ENCODE data around the gene SSBP4. TPM values are rescaled to one million over a fixed set of nuclear protein-coding genes. Genes with fewer than 3 reads are reported as not detected.

Gene SSBP4
- total RNA-seq, 3 donors from 2014 or later: 31.2 to 48.6 (median 41.1) TPM

GRCh38 chr19:18438331-18439024 is 19.3 kb downstream of the SSBP4 start:
- Histone ChIP-seq H3K9me3 (no peaks in the 10 kb centered on the region), H3K4me1 (ENCODE audit: low read depth) (peaks cover 18% of the 10 kb centered on the region), H3K4me3 (no peak overlapping the region), H3K36me3 (ENCODE audit: low read depth) (no peaks in the 10 kb centered on the region)
- peak in 1 of 3 donors; percentile 50 for DNase-seq
- TF ChIP-seq CTCF (IDR thresholded peaks at IDR 0.05): no peak
- intact Hi-C loops (cut with DNase I, micrococcal nuclease): no loop called here
- no peak for ATAC-seq

- peaks cover 18% of the 10 kb centered on the region for H3K4me1 ChIP-seq (ENCODE audit: low read depth)
- no peaks in the 10 kb centered on the region for H3K9me3 ChIP-seq
- no peak for ATAC-seq
- no peak for DNase-seq
- H3K4me3 ChIP-seq: no peak overlapping the region
- intact Hi-C loops (cut with DNase I, micrococcal nuclease): no loop called here
- H3K36me3 ChIP-seq (ENCODE audit: low read depth): no peaks in the 10 kb centered on the region
- no peak for TF ChIP-seq CTCF (IDR thresholded peaks at IDR 0.05)
Measured at GRCh38 chr19:18439025-18439909, 20.1 kb downstream of the SSBP4 start.

GRCh38 chr19:18439910-18440237 is 20.7 kb downstream of the SSBP4 start:
- intact Hi-C loops (cut with DNase I, micrococcal nuclease): loop anchor here in 1 of 2 donors (10.0 kb wide), 2 partner anchors 135 to 415 kb away; partner anchors contain the start of gene UBA52
- H3K9me3 ChIP-seq: no peaks in the 10 kb centered on the region
- DNase-seq (no peak), ATAC-seq (no peak)
- H3K36me3 ChIP-seq (ENCODE audit: low read depth): no peaks in the 10 kb centered on the region
- no peak overlapping the region for H3K4me3 ChIP-seq
- H3K4me1 ChIP-seq (ENCODE audit: low read depth): peaks cover 18% of the 10 kb centered on the region
- no peak for TF ChIP-seq CTCF (IDR thresholded peaks at IDR 0.05)

- DNase-seq (peak in 1 of 3 donors; percentile 61), ATAC-seq (peak; percentile 14)
- intact Hi-C loops (cut with DNase I, micrococcal nuclease): loop anchor here in 1 of 2 donors (10.0 kb wide), 2 partner anchors 134 to 414 kb away; partner anchors contain the start of gene UBA52
- H3K4me3 ChIP-seq: no peak overlapping the region
- no peak for TF ChIP-seq CTCF (IDR thresholded peaks at IDR 0.05)
- no peaks in the 10 kb centered on the region for H3K9me3 ChIP-seq
- no peaks in the 10 kb centered on the region for H3K36me3 ChIP-seq (ENCODE audit: low read depth)
- peaks cover 18% of the 10 kb centered on the region for H3K4me1 ChIP-seq (ENCODE audit: low read depth)
Measured at GRCh38 chr19:18440415-18440877, 21.2 kb downstream of the SSBP4 start.

GRCh38 chr19:18440936-18441803 is 22.0 kb downstream of the SSBP4 start:
- no peak for TF ChIP-seq CTCF (IDR thresholded peaks at IDR 0.05)
- Histone ChIP-seq H3K36me3 (ENCODE audit: low read depth) (no peaks in the 10 kb centered on the region), H3K4me1 (ENCODE audit: low read depth) (peaks cover 18% of the 10 kb centered on the region), H3K9me3 (no peaks in the 10 kb centered on the region), H3K4me3 (no peak overlapping the region)
- intact Hi-C loops (cut with DNase I, micrococcal nuclease): loop anchor here in 1 of 2 donors (10.0 kb wide), 2 partner anchors 134 to 414 kb away; partner anchors contain the start of gene UBA52
- ATAC-seq: no peak
- DNase-seq: no peak

Measured in mucosa of descending colon (tissue), 3 donors.